GM12801 (cell line): ENCODE data around the gene PACS2.

ENCODE experiments used
- CTCF ChIP-seq: IDR thresholded peaks from one replicate; pipeline ENCODE4 v1.5.1; 2011; ENCODE audit warnings: control low read depth; ENCODE audit not compliant: insufficient read length; ENCODE audit errors: extremely low read depth

The PACS2 gene

GRCh38 chr14:105307052-105307727, 7.4 kb upstream of the PACS2 start:
- no peak for TF ChIP-seq CTCF

- TF ChIP-seq CTCF, result no peak
Measured at GRCh38 chr14:105309371-105309770, 5.2 kb upstream of the PACS2 start.

- TF ChIP-seq CTCF, result no peak
Measured at GRCh38 chr14:105311838-105312237, 2.7 kb upstream of the PACS2 start.

DNA sequence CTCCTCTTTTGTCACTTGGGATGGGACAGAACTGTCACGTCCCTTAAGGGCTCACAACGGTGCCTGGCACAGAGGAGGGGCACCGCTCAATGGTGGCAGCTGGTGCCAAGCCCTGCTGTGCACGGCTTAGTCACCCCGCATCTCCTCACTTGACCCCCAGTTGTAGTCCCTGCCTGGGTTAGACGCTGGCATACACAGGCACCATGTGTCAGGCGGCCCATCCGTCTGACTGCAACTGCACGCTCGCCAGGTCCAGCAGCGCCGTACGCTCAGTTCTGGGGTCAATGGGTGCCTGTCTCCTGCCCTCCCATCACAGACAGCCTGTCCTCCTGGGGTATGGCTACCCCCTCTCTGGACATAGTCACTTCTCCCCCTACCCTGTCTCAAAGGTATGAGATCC, 1.6 kb upstream of the PACS2 start:
- no peak for TF ChIP-seq CTCF

DNA sequence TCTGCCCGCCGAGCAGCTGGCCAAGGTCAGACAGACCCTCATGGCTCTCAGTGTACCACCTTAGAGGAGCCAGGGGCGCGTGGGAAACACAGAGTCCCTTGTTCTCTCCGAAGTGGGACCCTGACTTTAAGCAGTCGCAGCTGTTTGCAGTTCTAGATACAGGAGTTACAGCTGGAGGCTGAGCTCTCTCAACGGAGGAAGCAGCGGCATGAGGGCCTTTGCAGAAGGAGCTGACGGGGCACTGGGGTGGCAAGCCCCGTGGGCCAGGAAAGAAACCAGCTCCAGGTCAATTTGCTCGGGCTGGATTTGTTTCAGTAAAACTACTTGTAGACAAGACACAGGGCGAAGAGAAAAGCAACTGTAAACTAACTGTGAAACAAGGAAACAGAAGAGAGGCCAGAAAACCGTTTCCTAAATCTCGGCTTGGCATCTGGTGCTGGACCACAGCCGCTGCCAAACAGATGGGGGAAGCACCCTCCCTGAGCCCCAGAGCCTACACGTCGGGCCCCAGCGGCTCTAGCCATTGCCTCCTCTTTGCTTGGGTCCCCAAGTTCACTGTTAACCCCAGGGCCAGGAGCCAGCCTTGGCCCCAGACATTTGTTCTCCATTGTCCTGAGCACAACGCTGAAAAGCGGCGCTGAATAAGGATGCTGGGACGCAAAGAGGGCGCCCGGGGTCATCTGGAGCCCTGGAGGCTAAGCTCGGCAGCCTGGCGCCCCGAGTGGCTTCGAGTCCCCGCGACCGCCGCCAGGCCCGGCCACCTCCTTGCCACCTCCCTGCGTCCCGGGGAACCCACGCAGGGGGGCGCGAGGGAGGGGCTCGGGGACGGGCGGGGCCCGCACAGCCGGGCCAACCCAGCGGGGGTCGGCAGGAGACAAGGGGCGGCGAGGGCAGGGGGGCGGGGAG, 914 bp upstream of the PACS2 start:
- TF ChIP-seq CTCF, result no peak

- no peak for TF ChIP-seq CTCF
Measured at GRCh38 chr14:105315211-105315721, 718 bp downstream of the PACS2 start.

- TF ChIP-seq CTCF, result no peak
Measured at GRCh38 chr14:105315941-105316576, 1.5 kb downstream of the PACS2 start.
